Bladder microvascular endothelial cell (primary cell): ENCODE data around the gene ATP11A. TPM values are rescaled to one million over a fixed set of nuclear protein-coding genes. Genes with fewer than 3 reads are reported as not detected.

ENCODE experiments used
- total RNA-seq: library from RNA; depleted of rRNA; stranded (reverse); fragments of >200 nt; gene quantifications from 2 replicates; pipeline ENCODE4 v1.2.3, GENCODE V29; 2014

The ATP11A gene
- 20.9 and 33.5 TPM in 2 replicates for total RNA-seq

DNA sequence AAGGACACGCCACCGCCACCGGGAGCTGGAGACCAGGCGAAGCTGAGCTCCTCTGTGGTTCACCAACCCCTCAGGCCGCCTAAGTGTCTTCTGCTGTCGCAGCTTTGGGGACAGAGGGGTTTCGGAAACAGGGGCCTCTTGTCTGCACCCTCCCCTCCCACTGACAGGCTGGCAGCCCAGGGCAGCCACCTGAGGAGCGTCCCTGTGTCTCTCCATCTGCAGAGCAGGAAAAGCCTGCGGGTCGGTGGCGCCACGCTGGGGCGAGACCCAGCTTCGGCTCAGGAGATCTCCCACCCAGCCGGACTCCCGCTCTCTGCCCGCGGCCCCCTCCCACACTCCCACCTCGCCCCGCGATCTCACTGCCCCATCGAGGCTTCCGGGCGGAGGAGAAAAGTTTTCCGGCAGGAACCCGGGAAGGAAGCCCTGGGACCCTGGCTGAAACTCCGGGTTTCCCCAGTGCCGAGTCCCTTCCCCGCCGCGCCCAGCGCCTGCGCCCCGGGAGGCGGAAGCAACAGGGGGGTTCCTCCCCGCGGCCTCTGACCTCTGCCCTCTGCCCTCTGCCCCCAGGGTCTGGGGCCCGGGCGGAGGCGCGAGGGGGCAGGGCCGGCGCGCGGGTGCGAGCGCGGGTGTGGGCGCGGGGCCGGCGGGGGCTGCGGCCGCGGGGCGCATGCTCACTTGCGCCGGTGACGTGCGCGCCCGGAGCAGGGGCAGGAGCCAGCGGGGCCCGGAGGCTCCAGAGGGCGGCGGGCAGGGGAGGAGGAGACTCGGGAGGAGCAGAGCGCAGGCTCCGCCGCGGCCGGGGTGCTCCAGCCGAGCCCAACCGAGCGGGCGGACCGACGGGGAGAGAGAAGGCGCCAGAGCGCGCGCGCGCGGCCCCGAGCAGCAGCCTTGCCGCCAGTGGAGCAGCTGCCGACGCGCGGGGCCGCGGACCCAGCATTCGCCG, at the start of gene ATP11A:
Gene ATP11A (plus strand): TSS at position 736 of the 943 bp plus-strand sequence. CDS start 379 bp downstream, outside the sequence.

Other genes with a start within 250 kb of the ATP11A start
- gene TUBGCP3, start 101.9 kb upstream of the ATP11A start, total RNA-seq = 19.8 and 32.2 TPM in 2 replicates